Measurements from ENCODE around the gene B4GAT1.
"Not testable (repeated sequence)": the region's sequence is repeated elsewhere in the genome, so short reads cannot be mapped to it uniquely, and the experiment has no call there.

B4GAT1 gene

DNA sequence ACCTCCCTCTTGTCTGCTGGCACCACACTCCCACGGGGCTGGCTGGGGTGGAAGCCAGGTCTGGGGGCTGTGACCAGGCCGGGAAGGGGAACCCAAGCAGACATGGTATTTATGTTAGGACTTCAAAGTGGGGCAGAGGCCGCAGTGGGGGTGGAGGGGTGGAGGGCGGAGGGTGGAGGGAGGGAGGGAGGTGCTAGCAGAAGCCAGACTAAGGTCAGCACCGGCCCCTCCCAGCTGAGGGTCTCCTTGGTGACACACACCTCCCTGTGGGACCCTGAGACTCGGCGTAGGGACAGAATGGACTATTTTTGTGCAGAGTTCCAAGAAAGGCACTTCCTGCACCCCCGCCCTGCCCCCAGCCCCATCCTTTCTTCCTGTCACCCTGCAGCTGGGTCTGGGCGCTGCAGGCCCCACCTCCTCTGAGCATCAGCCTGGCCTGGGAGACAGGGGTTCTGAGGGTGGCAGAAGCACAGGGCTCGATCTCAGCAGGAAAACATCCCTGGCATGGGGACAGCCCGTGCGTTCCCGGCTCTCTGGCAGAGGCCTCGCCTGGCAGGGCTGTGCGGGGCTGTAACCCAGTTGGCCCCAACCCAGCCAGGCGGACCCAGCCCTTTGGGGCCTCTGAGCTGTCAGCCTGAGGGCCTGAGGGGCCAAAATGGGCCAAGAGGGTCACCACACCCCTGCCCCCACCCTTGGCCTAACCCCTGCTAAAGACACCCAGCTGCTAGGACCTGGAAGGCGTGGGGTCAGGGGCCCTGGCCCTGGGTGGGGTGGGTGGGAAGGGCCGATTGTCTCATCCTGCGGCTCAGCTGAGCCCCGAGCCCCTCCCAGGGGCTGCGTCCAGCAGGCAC lies 20.9 kb downstream of the B4GAT1 start:
- H3K4me1 ChIP-seq (ENCODE audit: control insufficient read depth, insufficient read depth, low read length), result peaks cover 43% of the 10 kb centered on the region
- no peak overlapping the region for H3K27ac ChIP-seq (ENCODE audit: low read depth, low read length)
- no peak overlapping the region for H3K4me3 ChIP-seq (ENCODE audit: low read depth, low read length)

DNA sequence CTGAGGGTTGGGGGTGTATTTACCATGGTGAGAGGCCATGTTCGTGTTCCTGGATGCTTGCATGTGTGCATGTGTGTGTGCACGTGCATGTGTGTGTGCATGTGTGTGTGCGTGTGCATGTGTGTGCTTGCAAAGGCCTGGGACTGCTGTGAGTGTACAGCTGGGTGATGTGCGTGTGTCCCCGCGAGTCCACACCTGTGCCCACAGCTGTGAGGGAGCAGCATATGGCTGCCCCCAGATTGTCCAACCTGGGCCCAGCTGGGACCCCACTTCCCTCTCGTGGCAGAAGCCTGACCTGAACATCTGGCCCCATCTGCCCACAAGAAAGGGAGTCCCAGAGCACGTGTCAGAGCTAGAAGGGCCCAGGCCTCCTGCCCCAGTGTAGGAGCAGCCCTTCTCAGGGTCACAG lies 22.2 kb downstream of the B4GAT1 start:
- no peak overlapping the region for H3K9ac ChIP-seq (ENCODE audit: low read length)

More for the DNA sequence above, 20.9 kb downstream of the B4GAT1 start:
- H3K9me3 ChIP-seq (ENCODE audit: control insufficient read depth, insufficient read depth, low read depth, low read length), result no peaks in the 10 kb centered on the region
- H3K27me3 ChIP-seq (ENCODE audit: control insufficient read depth, insufficient read depth, low read length), result no peaks in the 10 kb centered on the region
- no peak overlapping the region for H3K9ac ChIP-seq (ENCODE audit: low read length)
- H3K36me3 ChIP-seq (ENCODE audit: control insufficient read depth, insufficient read depth, low read length), result no peaks in the 10 kb centered on the region

DNA sequence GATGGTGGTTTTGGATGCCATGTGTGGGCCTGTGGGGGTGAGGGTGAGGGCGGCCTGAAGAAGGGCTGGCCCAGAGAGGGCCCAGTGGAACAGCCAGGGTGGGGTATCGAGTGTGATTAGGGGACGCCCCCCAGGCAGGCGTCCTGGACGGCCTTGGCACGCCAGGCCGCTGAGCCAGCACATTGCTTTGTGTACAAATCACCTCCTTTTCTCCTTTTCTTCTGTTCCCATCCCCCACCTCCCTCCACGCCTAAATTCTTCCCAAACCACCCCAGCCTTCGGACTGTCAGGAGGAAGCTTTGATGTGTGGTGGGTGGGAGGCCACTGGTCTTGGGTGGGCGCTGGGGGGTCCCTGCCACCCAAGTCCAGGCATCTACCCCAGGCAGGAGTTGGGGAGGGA lies 22.8 kb downstream of the B4GAT1 start:
- no peaks in the 10 kb centered on the region for H3K36me3 ChIP-seq (ENCODE audit: control insufficient read depth, insufficient read depth, low read length)
- peaks cover 43% of the 10 kb centered on the region for H3K4me1 ChIP-seq (ENCODE audit: control insufficient read depth, insufficient read depth, low read length)
- 0 out of 2 replicates have a peak overlapping the region, but pooled peaks have one; percentile 8 for H3K27ac ChIP-seq (ENCODE audit: low read depth, low read length)
- H3K27me3 ChIP-seq (ENCODE audit: control insufficient read depth, insufficient read depth, low read length), result no peaks in the 10 kb centered on the region
- no peak overlapping the region for H3K4me3 ChIP-seq (ENCODE audit: low read depth, low read length)
- H3K9ac ChIP-seq (ENCODE audit: low read length), result no peak overlapping the region
- no peaks in the 10 kb centered on the region for H3K9me3 ChIP-seq (ENCODE audit: control insufficient read depth, insufficient read depth, low read depth, low read length)

More for the DNA sequence above, 22.2 kb downstream of the B4GAT1 start:
- H3K27ac ChIP-seq (ENCODE audit: low read depth, low read length), result no peak overlapping the region
- no peaks in the 10 kb centered on the region for H3K9me3 ChIP-seq (ENCODE audit: control insufficient read depth, insufficient read depth, low read depth, low read length)
- no peaks in the 10 kb centered on the region for H3K36me3 ChIP-seq (ENCODE audit: control insufficient read depth, insufficient read depth, low read length)
- no peak overlapping the region for H3K4me3 ChIP-seq (ENCODE audit: low read depth, low read length)
- H3K4me1 ChIP-seq (ENCODE audit: control insufficient read depth, insufficient read depth, low read length), result peaks cover 43% of the 10 kb centered on the region
- H3K27me3 ChIP-seq (ENCODE audit: control insufficient read depth, insufficient read depth, low read length), result no peaks in the 10 kb centered on the region

DNA sequence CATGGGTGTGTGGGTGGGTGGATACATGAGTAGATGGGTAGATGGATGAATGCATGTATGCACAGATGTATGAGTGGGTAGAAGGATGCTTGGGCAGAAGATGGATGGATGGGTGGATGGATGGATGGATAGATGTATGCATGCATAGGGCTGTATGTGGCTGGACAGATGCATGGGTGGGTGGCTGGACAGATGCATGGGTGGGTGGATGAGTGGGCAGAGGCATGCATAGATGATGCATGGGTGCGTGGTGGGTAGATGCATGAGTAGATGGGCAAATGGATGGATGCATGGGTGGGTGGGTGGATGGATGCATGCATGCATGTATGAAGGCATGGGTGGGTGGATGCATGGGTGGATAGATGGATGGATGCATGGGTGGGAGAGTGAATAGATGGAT lies 23.7 kb downstream of the B4GAT1 start:
- Histone ChIP-seq H3K36me3 (ENCODE audit: control insufficient read depth, insufficient read depth, low read length) (no peaks in the 10 kb centered on the region), H3K27ac (ENCODE audit: low read depth, low read length) (no peak overlapping the region), H3K4me1 (ENCODE audit: control insufficient read depth, insufficient read depth, low read length) (peaks cover 41% of the 10 kb centered on the region), H3K9me3 (ENCODE audit: control insufficient read depth, insufficient read depth, low read depth, low read length) (peaks cover 4% of the 10 kb centered on the region; the same call in 1 of the 2 replicates), H3K4me3 (ENCODE audit: low read depth, low read length) (no peak overlapping the region), H3K9ac (ENCODE audit: low read length) (no peak overlapping the region), H3K27me3 (ENCODE audit: control insufficient read depth, insufficient read depth, low read length) (no peaks in the 10 kb centered on the region)

DNA sequence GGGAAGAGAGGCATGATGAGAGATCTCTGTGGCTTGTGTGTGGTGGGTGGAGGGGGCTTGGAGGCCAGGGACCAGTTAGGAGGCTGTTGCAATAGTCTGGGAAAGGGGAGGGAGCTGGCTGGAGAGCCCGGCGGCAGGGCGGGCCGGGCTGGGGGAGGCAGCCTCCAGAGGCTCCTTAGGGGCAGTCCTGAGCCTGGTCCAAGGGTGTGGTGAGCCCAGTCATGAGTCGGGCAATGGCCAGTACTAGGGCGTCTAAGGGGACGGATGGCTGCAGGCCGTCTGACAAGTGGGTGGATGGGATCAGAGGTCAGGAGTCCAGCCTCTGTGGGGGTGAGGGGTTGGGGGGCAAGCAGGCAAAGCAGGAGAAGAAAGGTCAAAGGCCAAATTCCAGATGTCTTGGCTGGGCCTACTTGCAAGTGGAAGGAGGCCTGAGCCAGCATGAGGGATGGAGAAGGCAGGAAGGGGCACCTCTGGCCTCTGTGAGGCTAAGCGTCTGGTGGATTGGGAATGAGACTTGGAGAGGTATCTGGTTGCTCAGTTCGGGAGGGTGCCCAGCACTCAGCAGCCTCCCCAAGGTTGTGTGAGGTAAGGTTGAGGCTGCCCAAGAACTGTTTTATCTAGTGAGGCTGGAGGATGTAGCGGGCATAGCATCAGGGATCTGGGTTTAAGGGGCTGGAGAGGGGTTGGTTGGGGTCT lies 24.5 kb downstream of the B4GAT1 start:
- Histone ChIP-seq H3K4me1 (ENCODE audit: control insufficient read depth, insufficient read depth, low read length) (peaks cover 41% of the 10 kb centered on the region), H3K27me3 (ENCODE audit: control insufficient read depth, insufficient read depth, low read length) (no peaks in the 10 kb centered on the region), H3K27ac (ENCODE audit: low read depth, low read length) (no peak overlapping the region), H3K9ac (ENCODE audit: low read length) (no peak overlapping the region), H3K9me3 (ENCODE audit: control insufficient read depth, insufficient read depth, low read depth, low read length) (peaks cover 4% of the 10 kb centered on the region; the same call in 1 of the 2 replicates), H3K4me3 (ENCODE audit: low read depth, low read length) (no peak overlapping the region), H3K36me3 (ENCODE audit: control insufficient read depth, insufficient read depth, low read length) (no peaks in the 10 kb centered on the region)

DNA sequence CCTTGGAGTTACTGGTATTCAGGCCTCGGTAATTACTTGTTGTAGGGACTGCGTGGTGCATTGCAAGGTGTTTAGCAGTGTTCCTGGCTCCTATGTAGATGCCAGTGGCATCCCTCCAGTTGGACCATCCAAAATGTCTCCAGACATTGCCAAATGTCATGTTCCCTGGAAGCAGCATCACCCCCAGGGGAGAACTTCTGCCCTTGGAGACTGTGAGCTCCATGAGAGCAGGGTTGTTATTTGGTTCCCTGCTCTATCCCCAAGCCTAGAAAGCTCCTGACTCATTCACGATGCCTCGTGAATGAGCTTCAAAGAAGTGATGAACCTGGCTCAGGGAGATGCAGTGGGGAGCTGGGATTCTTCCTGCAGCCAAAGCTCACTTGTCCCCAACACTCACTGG lies 25.8 kb downstream of the B4GAT1 start:
- H3K4me1 ChIP-seq (ENCODE audit: control insufficient read depth, insufficient read depth, low read length), result peaks cover 40% of the 10 kb centered on the region
- H3K9me3 ChIP-seq (ENCODE audit: control insufficient read depth, insufficient read depth, low read depth, low read length), result peaks cover 4% of the 10 kb centered on the region; the same call in 1 of the 2 replicates
- H3K9ac ChIP-seq (ENCODE audit: low read length), result no peak overlapping the region
- no peak overlapping the region for H3K4me3 ChIP-seq (ENCODE audit: low read depth, low read length)
- no peaks in the 10 kb centered on the region for H3K27me3 ChIP-seq (ENCODE audit: control insufficient read depth, insufficient read depth, low read length)
- no peak overlapping the region for H3K27ac ChIP-seq (ENCODE audit: low read depth, low read length)
- no peaks in the 10 kb centered on the region for H3K36me3 ChIP-seq (ENCODE audit: control insufficient read depth, insufficient read depth, low read length)

DNA sequence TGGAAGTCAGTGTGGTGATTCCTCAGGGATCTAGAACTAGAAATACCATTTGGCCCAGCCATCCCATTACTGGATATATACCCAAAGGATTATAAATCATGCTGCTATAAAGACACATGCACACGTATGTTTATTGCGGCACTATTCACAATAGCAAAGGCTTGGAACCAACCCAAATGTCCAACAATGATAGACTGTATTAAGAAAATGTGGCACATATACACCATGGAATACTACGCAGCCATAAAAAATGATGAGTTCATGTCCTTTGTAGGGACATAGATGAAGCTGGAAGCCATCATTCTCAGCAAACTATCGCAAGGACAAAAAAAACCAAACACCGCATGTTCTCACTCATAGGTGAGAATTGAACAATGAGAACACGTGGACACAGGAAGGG lies 26.7 kb downstream of the B4GAT1 start:
- not testable (repeated sequence) for H3K9ac ChIP-seq (ENCODE audit: low read length); H3K27ac ChIP-seq (ENCODE audit: low read depth, low read length); H3K36me3 ChIP-seq (ENCODE audit: control insufficient read depth, insufficient read depth, low read length); H3K27me3 ChIP-seq (ENCODE audit: control insufficient read depth, insufficient read depth, low read length); H3K4me3 ChIP-seq (ENCODE audit: low read depth, low read length); H3K9me3 ChIP-seq (ENCODE audit: control insufficient read depth, insufficient read depth, low read depth, low read length)
- H3K4me1 ChIP-seq (ENCODE audit: control insufficient read depth, insufficient read depth, low read length), result peaks cover 39% of the 10 kb centered on the region

DNA sequence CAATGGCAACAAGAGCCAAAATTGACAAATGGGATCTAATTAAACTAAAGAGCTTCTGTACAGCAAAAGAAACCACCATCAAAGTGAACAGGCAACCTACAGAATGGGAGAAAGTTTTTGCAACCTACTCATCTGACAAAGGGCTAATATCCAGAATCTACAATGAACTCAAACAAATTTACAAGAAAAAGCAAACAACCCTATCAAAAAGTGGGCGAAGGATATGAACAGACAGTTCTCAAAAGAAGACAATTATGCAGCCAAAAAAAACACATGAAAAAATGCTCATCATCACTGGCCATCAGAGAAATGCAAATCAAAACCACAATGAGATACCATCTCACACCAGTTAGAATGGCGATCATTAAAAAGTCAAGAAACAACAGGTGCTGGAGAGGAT lies 27.1 kb downstream of the B4GAT1 start:
- H3K27ac ChIP-seq (ENCODE audit: low read depth, low read length); H3K9ac ChIP-seq (ENCODE audit: low read length); H3K36me3 ChIP-seq (ENCODE audit: control insufficient read depth, insufficient read depth, low read length); H3K27me3 ChIP-seq (ENCODE audit: control insufficient read depth, insufficient read depth, low read length); H3K4me3 ChIP-seq (ENCODE audit: low read depth, low read length); H3K9me3 ChIP-seq (ENCODE audit: control insufficient read depth, insufficient read depth, low read depth, low read length): not testable (repeated sequence)
- H3K4me1 ChIP-seq (ENCODE audit: control insufficient read depth, insufficient read depth, low read length), result peaks cover 35% of the 10 kb centered on the region

DNA sequence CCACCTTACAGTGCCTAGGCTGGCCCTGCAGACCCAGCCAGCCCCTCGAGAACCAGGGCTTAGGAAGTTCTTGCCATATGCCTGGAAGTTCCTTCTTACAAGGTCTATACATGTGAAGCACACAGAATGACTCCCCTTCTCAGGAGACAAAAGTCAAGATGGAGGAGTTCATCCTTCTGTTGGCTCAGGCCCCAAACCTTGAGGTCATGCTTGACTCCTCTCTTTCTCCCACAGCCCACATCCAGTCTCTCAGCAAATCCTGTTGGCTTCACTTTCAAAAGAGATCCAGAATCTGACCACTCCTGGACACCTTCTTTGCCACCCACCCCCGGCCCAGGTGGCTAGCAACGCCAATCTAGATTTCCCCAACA lies 28.8 kb downstream of the B4GAT1 start:
- peaks cover 4% of the 10 kb centered on the region; the same call in 1 of the 2 replicates for H3K9me3 ChIP-seq (ENCODE audit: control insufficient read depth, insufficient read depth, low read depth, low read length)
- H3K36me3 ChIP-seq (ENCODE audit: control insufficient read depth, insufficient read depth, low read length), result no peaks in the 10 kb centered on the region
- H3K4me3 ChIP-seq (ENCODE audit: low read depth, low read length), result no peak overlapping the region
- no peak overlapping the region for H3K27ac ChIP-seq (ENCODE audit: low read depth, low read length)
- no peaks in the 10 kb centered on the region; the same call in 1 of the 2 replicates for H3K27me3 ChIP-seq (ENCODE audit: control insufficient read depth, insufficient read depth, low read length)
- H3K4me1 ChIP-seq (ENCODE audit: control insufficient read depth, insufficient read depth, low read length), result peaks cover 29% of the 10 kb centered on the region
- H3K9ac ChIP-seq (ENCODE audit: low read length), result no peak overlapping the region

DNA sequence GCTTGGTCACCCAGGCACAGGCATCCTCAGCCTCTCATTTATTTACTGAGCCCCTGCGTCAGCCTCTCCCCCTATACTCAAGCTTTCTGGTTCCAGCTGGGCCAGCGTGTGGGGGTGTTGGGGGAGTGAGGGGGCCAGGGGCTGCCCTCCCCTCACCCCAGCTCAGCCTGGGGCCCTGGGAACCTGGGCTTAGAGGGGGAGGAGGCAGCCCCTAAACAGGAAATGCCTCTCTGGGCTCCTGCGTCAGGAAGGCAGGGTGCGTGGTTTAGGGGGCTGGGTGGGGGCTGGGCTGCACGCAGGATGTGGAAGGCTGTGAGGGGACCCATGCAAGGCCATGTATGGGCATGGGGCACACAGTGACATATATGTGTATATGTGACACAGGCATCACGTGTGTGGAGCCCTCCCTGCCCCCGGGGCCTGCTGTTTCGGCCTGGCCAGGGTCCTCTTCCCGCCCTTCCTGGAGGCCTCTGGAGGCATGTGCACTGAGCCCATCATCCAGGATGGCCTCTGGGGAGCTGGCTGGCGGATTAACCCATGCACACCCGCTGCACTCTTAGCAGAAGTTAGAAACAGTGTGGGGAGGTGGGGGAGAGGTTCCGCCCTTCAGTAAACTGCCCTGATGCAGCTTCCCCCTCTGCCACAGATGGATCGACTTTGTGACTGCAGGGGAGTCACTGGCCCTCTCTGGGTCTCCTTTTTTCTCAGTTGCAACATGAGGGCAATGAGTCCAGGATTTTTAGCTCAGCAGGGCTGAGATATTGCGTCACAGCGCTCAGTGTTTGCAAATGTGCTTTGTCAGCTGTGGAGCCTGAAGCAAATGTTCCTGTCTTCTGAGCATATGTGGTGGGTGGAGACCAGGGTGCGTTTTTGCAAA lies 29.5 kb downstream of the B4GAT1 start:
- H3K9ac ChIP-seq (ENCODE audit: low read length), result peak overlapping the region; percentile 20
- peak overlapping the region; percentile 43; the same call in 1 of the 2 replicates for H3K27ac ChIP-seq (ENCODE audit: low read depth, low read length)
- peaks cover 4% of the 10 kb centered on the region; the same call in 1 of the 2 replicates for H3K9me3 ChIP-seq (ENCODE audit: control insufficient read depth, insufficient read depth, low read depth, low read length)
- no peaks in the 10 kb centered on the region for H3K36me3 ChIP-seq (ENCODE audit: control insufficient read depth, insufficient read depth, low read length)
- peaks cover 29% of the 10 kb centered on the region for H3K4me1 ChIP-seq (ENCODE audit: control insufficient read depth, insufficient read depth, low read length)
- H3K4me3 ChIP-seq (ENCODE audit: low read depth, low read length), result 0 out of 2 replicates have a peak overlapping the region, but pooled peaks have one; percentile 1
- no peaks in the 10 kb centered on the region; the same call in 1 of the 2 replicates for H3K27me3 ChIP-seq (ENCODE audit: control insufficient read depth, insufficient read depth, low read length)
